AG09319 (cell line): Measurements from ENCODE around the gene UBA6.

Experiments
- DNase-seq: peaks from one replicate; pipeline ENCODE4 v3.0.0-alpha.2; 2010; ENCODE audit warnings: low read depth; ENCODE audit errors: extremely low read depth
- TF ChIP-seq, protein P1 (sequence below): IDR thresholded peaks from 2 replicates; pipeline ENCODE4 v1.5.1; 2011; ENCODE audit warnings: low read depth, mild to moderate bottlenecking, inconsistent platforms, low read length, moderate library complexity

UBA6 gene

DNA sequence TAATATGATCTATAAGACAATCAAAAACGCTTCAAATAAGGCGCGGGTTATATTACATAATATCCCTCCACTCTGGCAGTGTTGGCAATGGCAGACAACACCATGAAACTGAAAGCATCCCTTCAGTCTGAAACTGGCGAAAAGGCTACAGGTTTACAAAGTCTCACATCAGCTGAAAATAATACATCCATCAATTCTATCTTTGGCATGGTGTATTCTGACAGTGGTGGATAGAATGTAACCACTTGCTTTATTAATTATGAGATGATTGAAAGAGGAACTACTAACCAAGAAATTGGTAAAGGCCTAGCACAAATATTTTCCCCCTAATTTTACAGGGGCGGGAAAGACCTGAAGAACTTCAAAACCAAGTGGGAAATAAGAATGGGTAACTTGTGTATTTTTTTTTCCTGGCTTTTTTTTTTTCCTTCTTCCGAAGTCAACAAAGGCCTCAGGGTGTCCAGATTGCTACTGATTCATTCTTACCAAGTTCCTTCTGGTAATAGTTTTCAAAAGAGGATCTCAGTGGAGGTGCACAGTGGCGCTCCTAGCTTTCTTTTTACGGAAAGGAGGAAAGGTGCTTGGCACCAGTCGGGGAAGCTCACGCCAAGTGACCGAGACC is 728 bp downstream of the UBA6 start:
- no peak for DNase-seq
- TF ChIP-seq, protein P1, sequence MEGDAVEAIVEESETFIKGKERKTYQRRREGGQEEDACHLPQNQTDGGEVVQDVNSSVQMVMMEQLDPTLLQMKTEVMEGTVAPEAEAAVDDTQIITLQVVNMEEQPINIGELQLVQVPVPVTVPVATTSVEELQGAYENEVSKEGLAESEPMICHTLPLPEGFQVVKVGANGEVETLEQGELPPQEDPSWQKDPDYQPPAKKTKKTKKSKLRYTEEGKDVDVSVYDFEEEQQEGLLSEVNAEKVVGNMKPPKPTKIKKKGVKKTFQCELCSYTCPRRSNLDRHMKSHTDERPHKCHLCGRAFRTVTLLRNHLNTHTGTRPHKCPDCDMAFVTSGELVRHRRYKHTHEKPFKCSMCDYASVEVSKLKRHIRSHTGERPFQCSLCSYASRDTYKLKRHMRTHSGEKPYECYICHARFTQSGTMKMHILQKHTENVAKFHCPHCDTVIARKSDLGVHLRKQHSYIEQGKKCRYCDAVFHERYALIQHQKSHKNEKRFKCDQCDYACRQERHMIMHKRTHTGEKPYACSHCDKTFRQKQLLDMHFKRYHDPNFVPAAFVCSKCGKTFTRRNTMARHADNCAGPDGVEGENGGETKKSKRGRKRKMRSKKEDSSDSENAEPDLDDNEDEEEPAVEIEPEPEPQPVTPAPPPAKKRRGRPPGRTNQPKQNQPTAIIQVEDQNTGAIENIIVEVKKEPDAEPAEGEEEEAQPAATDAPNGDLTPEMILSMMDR, result no peak

DNA sequence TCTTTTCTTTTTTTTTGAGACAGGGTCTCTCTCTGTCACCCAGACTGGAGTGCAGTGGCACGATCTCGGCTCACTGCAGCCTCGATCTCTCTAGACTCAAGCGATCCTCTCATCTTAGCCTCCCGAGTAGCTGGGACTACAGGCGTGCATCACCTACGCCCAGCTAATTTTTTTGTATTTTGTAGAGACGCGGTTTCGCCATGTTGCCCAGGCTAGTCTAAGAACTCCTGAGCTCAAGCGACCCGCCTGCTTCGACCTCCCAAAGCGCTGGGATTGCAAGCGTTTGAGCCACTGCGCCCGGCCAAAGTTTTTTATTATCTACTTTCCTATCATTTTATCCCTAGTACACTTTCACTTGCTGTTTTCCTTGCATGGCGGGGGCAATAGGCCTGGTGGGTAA is 1.4 kb downstream of the UBA6 start:
- no peak for DNase-seq
- TF ChIP-seq, protein P1, result no peak

DNA sequence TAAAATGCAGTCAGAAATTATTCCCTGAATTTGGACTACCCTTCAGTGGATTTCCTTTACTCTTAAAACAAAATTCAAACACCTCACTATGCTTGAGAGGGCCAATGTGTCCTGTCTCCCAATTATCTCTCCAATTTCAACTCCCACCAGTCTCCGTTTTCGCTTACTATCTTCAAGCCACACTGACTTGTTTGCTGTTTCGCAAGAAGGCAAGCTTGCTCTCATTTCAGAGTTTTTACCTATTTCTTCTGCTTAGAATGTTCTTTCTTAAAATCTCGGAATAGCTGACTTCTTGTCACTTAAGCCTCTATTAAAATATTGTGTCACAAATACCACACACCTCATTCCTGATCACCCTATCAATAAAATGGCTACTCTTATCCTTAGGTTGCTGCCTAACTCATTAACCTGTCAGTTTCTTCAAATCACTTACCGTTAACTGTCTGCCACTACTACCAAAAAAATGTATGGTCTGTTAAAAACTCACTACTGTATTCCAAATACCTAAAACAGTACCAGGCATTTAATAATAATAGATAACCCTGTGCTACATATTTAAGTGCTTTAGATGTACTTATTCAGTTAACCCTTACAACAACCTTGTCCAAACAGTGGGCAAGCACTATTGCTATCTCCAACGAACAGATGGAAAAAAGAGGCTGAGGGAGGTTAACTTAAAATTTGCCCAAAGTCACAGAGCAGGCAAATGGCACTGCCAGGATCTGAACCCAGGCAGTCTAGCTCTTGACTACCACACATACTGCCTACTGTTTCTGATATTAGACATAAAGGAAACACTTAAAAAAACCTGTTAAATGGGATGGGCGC is 2.9 kb downstream of the UBA6 start:
- DNase-seq, result no peak
- TF ChIP-seq, protein P1, result no peak

DNA sequence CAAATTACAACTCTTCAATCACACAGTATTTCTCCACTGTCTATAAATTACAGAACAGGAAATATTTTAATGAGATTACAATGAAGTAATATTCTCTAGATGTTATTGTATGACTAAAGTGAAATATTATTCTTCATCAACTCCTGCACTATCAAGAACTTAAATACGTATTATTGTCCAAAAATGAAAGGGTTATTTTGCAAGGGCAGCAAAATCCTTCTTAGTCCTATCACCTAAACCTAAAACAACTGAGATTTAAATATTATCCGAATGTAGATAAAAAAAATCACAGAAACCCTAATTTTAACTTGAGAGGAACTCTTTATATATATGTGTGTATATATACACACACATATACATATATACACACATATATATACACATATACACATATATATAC is 4.9 kb downstream of the UBA6 start:
- TF ChIP-seq, protein P1, result no peak
- no peak for DNase-seq

DNA sequence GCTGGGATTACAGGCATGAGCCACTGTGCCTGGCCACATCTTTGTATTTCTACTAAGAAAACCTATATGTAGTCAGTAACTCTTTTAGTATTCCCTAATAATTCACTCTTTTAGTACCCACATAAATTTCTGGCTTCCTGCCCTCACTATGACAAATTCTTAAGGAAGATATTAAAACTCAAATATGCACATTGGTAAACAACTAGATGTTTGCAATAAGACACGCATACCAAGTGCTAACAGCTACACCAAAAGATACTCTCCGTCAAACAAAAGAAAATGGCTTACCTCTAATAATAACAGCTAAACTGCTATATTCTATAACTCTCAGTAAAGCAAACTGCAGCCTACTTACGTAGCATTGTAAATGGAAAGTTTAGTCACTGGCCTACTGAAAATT is 6.3 kb downstream of the UBA6 start:
- TF ChIP-seq, protein P1, result no peak
- DNase-seq, result no peak

DNA sequence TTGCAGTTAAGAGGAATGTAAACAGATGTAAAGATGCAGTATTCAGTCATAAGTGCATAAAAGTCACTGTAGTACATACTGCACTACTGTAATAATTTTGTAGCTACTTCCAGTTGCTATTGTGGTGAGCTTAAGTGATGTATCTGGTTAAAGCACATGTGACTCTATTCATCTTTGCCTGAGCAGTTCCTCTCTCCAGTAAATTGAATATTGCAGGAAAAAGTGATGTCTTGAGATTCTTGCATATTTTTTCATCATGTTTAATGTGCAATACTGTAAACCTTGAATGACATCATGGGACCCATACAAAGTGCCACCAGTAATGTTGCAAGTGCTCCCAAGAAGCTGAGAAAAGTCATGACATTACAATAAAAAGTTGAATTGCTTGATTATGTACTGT is 9.6 kb downstream of the UBA6 start:
- TF ChIP-seq, protein P1, result no peak
- DNase-seq, result no peak

DNA sequence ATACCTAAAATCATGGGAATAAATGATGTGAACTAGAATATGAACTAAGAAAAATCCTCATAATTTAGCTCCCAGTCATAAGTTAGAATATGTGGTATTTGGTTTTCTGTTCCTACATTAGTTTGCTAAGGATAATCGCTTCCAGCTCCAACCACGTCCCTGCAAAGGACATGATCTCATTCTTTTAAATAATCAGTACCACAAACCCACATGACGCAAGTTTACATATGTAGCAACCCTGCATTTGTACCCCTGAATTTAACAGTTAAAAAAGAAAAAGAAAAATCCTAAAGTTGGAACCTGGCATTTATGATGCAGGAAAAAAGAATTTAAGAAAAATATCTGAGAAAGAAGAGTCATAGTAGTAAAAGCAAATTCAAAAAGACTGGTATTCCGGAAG is 13.3 kb downstream of the UBA6 start:
- peak; percentile 35 for DNase-seq
- TF ChIP-seq, protein P1, result no peak
